Neural cell (in vitro differentiated cells): ENCODE data around the gene NECTIN3. TPM values are rescaled to one million over a fixed set of nuclear protein-coding genes. Genes with fewer than 3 reads are reported as not detected.

Experiments
- H2AFZ ChIP-seq: fragments of 200-600, 300-800 bp; sonication (generic), shearing (Covaris generic); 2 replicates; pipeline ENCODE4 v1.6.0; 2014; ENCODE audit warnings: low read depth, mild to moderate bottlenecking, antibody characterized with exemption, low read length, moderate library complexity
- H3F3A ChIP-seq: fragments of 200-600 bp; shearing (Covaris generic); 2 replicates; pipeline ENCODE4 v1.6.1; 2016; ENCODE audit warnings: mild to moderate bottlenecking, moderate library complexity, mixed read lengths, antibody characterized with exemption, low read length; ENCODE audit not compliant: insufficient read depth, poor library complexity, severe bottlenecking
- H3K27ac ChIP-seq: fragments of 200-600, 300-800 bp; sonication (generic), shearing (Covaris generic); 2 replicates; pipeline ENCODE4 v1.5.1; 2014; ENCODE audit warnings: mild to moderate bottlenecking, low read length, moderate library complexity
- H3K27me3 ChIP-seq: fragments of 300-800, 200-600 bp; sonication (generic), shearing (Covaris generic); 2 replicates; pipeline ENCODE4 v1.6.0; 2014; ENCODE audit warnings: mild to moderate bottlenecking, low read depth, low read length, moderate library complexity; ENCODE audit not compliant: insufficient read depth
- H3K36me3 ChIP-seq: fragments of 300-800, 200-600 bp; sonication (generic), shearing (Covaris generic); 2 replicates; pipeline ENCODE4 v1.5.1; 2014; ENCODE audit warnings: mild to moderate bottlenecking, antibody characterized with exemption, low read length, moderate library complexity; ENCODE audit not compliant: insufficient read depth
- H3K4me2 ChIP-seq: fragments of 300-800, 200-600 bp; sonication (generic), shearing (Covaris generic); 2 replicates; pipeline ENCODE4 v1.6.0; 2014; ENCODE audit warnings: mild to moderate bottlenecking, low read length
- H3K4me3 ChIP-seq: fragments of 300-800, 200-600 bp; sonication (generic), shearing (Covaris generic); 2 replicates; pipeline ENCODE4 v1.5.1; 2014; ENCODE audit warnings: mild to moderate bottlenecking, low read length, moderate library complexity
- H3K79me2 ChIP-seq: fragments of 200-600 bp; shearing (Covaris generic); replicated peaks from 2 replicates; pipeline ENCODE4 v1.6.0; 2014; ENCODE audit warnings: mild to moderate bottlenecking, low read length, moderate library complexity; ENCODE audit not compliant: insufficient read depth
- H3K9ac ChIP-seq: fragments of 300-800, 200-600 bp; sonication (generic), shearing (Covaris generic); 2 replicates; pipeline ENCODE4 v1.6.1; 2016; ENCODE audit warnings: mild to moderate bottlenecking, low read length, mixed read lengths
- H3K9me2 ChIP-seq: fragments of 200-600 bp; shearing (Covaris generic); 2 replicates; pipeline ENCODE4 v1.6.1; 2016; ENCODE audit warnings: mild to moderate bottlenecking, low read length, mixed read lengths; ENCODE audit not compliant: insufficient read depth
- H3K9me3 ChIP-seq: fragments of 200-600, 300-800 bp; sonication (generic), shearing (Covaris generic); 2 replicates; pipeline ENCODE4 v1.6.1; 2016; ENCODE audit warnings: mild to moderate bottlenecking, mixed run types, low read length, moderate library complexity, mixed read lengths
- H4K20me1 ChIP-seq: fragments of 200-600 bp; shearing (Covaris generic); 2 replicates; pipeline ENCODE4 v1.6.1; 2016; ENCODE audit warnings: mild to moderate bottlenecking, mixed run types; ENCODE audit not compliant: insufficient read depth
- CTCF ChIP-seq: fragments of 450-650 bp; IDR thresholded peaks from 2 replicates; pipeline ENCODE4 v1.5.1; 2014; ENCODE audit warnings: antibody characterized with exemption, mild to moderate bottlenecking, moderate library complexity; ENCODE audit not compliant: poor library complexity, severe bottlenecking
- EP300 ChIP-seq: fragments of 450-650 bp; conservative IDR thresholded peaks from 2 replicates; pipeline ENCODE4 v1.6.1; 2014; ENCODE audit warnings: antibody characterized with exemption, mild to moderate bottlenecking, moderate library complexity; ENCODE audit not compliant: poor library complexity, severe bottlenecking
- EZH2 ChIP-seq: fragments of 200-600, 300-800 bp; shearing (Covaris generic), sonication (generic); IDR thresholded peaks from 2 replicates; pipeline ENCODE4 v1.6.1; 2014; ENCODE audit warnings: antibody characterized with exemption, low read length, borderline replicate concordance, mild to moderate bottlenecking; ENCODE audit not compliant: insufficient read depth, poor library complexity, severe bottlenecking
- MXI1 ChIP-seq: fragments of 450-650 bp; conservative IDR thresholded peaks from 2 replicates; pipeline ENCODE4 v1.6.1; 2014; ENCODE audit warnings: antibody characterized with exemption, mild to moderate bottlenecking; ENCODE audit not compliant: poor library complexity, severe bottlenecking
- POLR2AphosphoS5 ChIP-seq: IDR thresholded peaks from 2 replicates; pipeline ENCODE4 v1.6.1; 2012
- RAD21 ChIP-seq: fragments of 450-650 bp; conservative IDR thresholded peaks from 2 replicates; pipeline ENCODE4 v1.6.1; 2014; ENCODE audit warnings: antibody characterized with exemption, mild to moderate bottlenecking, moderate library complexity
- REST ChIP-seq: IDR thresholded peaks from 2 replicates; pipeline ENCODE4 v1.6.1; 2012; ENCODE audit warnings: borderline replicate concordance
- SMC3 ChIP-seq: fragments of 450-650 bp; conservative IDR thresholded peaks from 2 replicates; pipeline ENCODE4 v1.6.1; 2014; ENCODE audit warnings: antibody characterized with exemption, mild to moderate bottlenecking, moderate library complexity; ENCODE audit not compliant: poor library complexity
- TAF1 ChIP-seq: IDR thresholded peaks from 2 replicates; pipeline ENCODE4 v1.6.1; 2012; ENCODE audit warnings: low read depth
- polyA plus RNA-seq: library from polyadenylated mRNA; depleted of rRNA; stranded (reverse); fragments of >200 nt; gene quantifications from 2 replicates; pipeline ENCODE4 v1.2.3, GENCODE V29; 2014

Gene NECTIN3
- polyA plus RNA-seq, 1 donor from 2014 or later: 2.4 TPM

- H4K20me1 ChIP-seq: no peaks in the 10 kb centered on the region
- no peak overlapping the region for H3K4me3 ChIP-seq
- TF ChIP-seq POLR2AphosphoS5 (no peak), SMC3 (no peak), TAF1 (no peak), RAD21 (no peak), CTCF (no peak), EZH2 (no peak)
- no peak overlapping the region for H3K27ac ChIP-seq
- no peaks in the 10 kb centered on the region for H3K27me3 ChIP-seq
- no peaks in the 10 kb centered on the region for H3K9me3 ChIP-seq
- no peak overlapping the region for H2AFZ ChIP-seq
- no peak overlapping the region for H3K9ac ChIP-seq
- no peak overlapping the region for H3K4me2 ChIP-seq
- no peaks in the 10 kb centered on the region for H3K36me3 ChIP-seq
- H3F3A ChIP-seq: no peaks in the 10 kb centered on the region
- no peaks in the 10 kb centered on the region for H3K79me2 ChIP-seq
- no peaks in the 10 kb centered on the region for H3K9me2 ChIP-seq
Observed at GRCh38 chr3:111045564-111045963, 26.1 kb upstream of the NECTIN3 start.

- Histone ChIP-seq H3F3A (no peaks in the 10 kb centered on the region), H3K36me3 (no peaks in the 10 kb centered on the region), H3K79me2 (no peaks in the 10 kb centered on the region), H3K9me3 (no peaks in the 10 kb centered on the region), H2AFZ (no peak overlapping the region), H3K27ac (no peak overlapping the region), H3K4me3 (no peak overlapping the region), H3K27me3 (no peaks in the 10 kb centered on the region), H3K9me2 (no peaks in the 10 kb centered on the region), H3K4me2 (no peak overlapping the region), H3K9ac (no peak overlapping the region), H4K20me1 (no peaks in the 10 kb centered on the region)
- TF ChIP-seq MXI1 (no peak), RAD21 (no peak)
Observed at GRCh38 chr3:111047042-111047441, 24.6 kb upstream of the NECTIN3 start.

GRCh38 chr3:111047812-111048435 is 23.7 kb upstream of the NECTIN3 start:
- no peaks in the 10 kb centered on the region for H3K27me3 ChIP-seq
- H4K20me1 ChIP-seq: no peaks in the 10 kb centered on the region
- no peak overlapping the region for H2AFZ ChIP-seq
- no peaks in the 10 kb centered on the region for H3K9me3 ChIP-seq
- no peak overlapping the region for H3K4me3 ChIP-seq
- no peaks in the 10 kb centered on the region for H3K36me3 ChIP-seq
- no peaks in the 10 kb centered on the region for H3F3A ChIP-seq
- TF ChIP-seq SMC3 (no peak), EP300 (no peak), POLR2AphosphoS5 (no peak), EZH2 (no peak), REST (no peak), TAF1 (no peak), RAD21 (no peak), MXI1 (no peak), CTCF (no peak)
- no peaks in the 10 kb centered on the region for H3K79me2 ChIP-seq
- H3K9me2 ChIP-seq: no peaks in the 10 kb centered on the region
- no peak overlapping the region for H3K9ac ChIP-seq
- no peak overlapping the region for H3K27ac ChIP-seq
- no peak overlapping the region for H3K4me2 ChIP-seq
